ENCODE data around the gene FERMT2.

FERMT2 gene

GRCh38 chr14:52840877-52841276, 110.0 kb downstream of the FERMT2 start:
- TF ChIP-seq CTCF (IDR thresholded peaks at IDR 0.05; ENCODE audit: control insufficient read depth, extremely low read depth, insufficient read depth), result no peak
- DNase-seq (ENCODE audit: low read depth), result no peak
- H3K4me3 ChIP-seq (ENCODE audit: low read depth, low read length), result no peak overlapping the region

- DNase-seq (ENCODE audit: low read depth), result no peak
- no peak for TF ChIP-seq CTCF (IDR thresholded peaks at IDR 0.05; ENCODE audit: control insufficient read depth, extremely low read depth, insufficient read depth)
Observed at GRCh38 chr14:52837451-52837850, 113.4 kb downstream of the FERMT2 start.

GRCh38 chr14:52836063-52836462, 114.8 kb downstream of the FERMT2 start:
- no peak for DNase-seq (ENCODE audit: low read depth)
- H3K4me3 ChIP-seq (ENCODE audit: low read depth, low read length), result no peak overlapping the region
- TF ChIP-seq CTCF (IDR thresholded peaks at IDR 0.05; ENCODE audit: control insufficient read depth, extremely low read depth, insufficient read depth), result no peak

More at GRCh38 chr14:52837451-52837850, 113.4 kb downstream of the FERMT2 start:
- H3K4me3 ChIP-seq (ENCODE audit: low read depth, low read length), result no peak overlapping the region

- no peak overlapping the region for H3K4me3 ChIP-seq (ENCODE audit: low read depth, low read length)
- DNase-seq (ENCODE audit: low read depth), result no peak
- no peak for TF ChIP-seq CTCF (IDR thresholded peaks at IDR 0.05; ENCODE audit: control insufficient read depth, extremely low read depth, insufficient read depth)
Observed at GRCh38 chr14:52835122-52835903, 115.5 kb downstream of the FERMT2 start.

GRCh38 chr14:52834440-52834842, 116.4 kb downstream of the FERMT2 start:
- H3K4me3 ChIP-seq (ENCODE audit: low read depth, low read length), result no peak overlapping the region

GRCh38 chr14:52833891-52834290, 117.0 kb downstream of the FERMT2 start:
- no peak for DNase-seq (ENCODE audit: low read depth)
- no peak overlapping the region for H3K4me3 ChIP-seq (ENCODE audit: low read depth, low read length)
- TF ChIP-seq CTCF (IDR thresholded peaks at IDR 0.05; ENCODE audit: control insufficient read depth, extremely low read depth, insufficient read depth), result no peak

More at GRCh38 chr14:52834440-52834842, 116.4 kb downstream of the FERMT2 start:
- no peak for DNase-seq (ENCODE audit: low read depth)
- no peak for TF ChIP-seq CTCF (IDR thresholded peaks at IDR 0.05; ENCODE audit: control insufficient read depth, extremely low read depth, insufficient read depth)

Measured in LNCaP clone FGC (cell line).